ENCODE results near the gene TCAP.

DNA sequence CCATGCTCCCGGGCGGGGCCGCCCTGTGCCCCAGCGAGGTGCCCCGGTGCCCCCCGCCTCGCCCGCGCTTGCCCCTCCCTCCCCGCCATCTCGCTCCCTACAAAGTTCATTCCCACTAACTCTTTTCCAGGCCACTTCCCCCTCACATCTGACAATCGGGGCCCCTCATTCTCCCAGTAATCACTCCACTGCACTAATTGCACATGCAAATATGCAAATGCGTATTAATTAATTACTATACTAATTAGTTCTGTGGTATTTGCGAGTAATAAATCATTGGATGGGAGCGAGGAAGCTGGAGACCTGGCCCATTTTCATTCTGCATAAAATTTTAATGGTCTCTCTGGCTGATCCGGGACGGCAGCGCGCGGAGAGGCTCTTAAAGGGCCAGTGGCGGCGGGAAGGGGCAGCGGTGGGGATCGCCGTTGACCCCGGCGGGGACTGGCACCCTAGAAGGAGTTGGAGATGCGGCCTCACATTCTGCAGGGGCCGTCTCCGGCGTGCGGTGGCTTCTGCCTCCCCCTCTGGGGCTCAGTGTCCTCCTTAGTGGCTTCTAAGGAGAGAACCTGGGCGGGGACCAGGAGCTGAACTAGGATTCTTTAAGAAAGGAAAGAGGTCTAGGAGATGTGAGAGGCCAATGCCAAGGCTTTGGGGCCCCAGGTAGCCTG lies 46.8 kb upstream of the TCAP start:
- TF ChIP-seq, protein P1, sequence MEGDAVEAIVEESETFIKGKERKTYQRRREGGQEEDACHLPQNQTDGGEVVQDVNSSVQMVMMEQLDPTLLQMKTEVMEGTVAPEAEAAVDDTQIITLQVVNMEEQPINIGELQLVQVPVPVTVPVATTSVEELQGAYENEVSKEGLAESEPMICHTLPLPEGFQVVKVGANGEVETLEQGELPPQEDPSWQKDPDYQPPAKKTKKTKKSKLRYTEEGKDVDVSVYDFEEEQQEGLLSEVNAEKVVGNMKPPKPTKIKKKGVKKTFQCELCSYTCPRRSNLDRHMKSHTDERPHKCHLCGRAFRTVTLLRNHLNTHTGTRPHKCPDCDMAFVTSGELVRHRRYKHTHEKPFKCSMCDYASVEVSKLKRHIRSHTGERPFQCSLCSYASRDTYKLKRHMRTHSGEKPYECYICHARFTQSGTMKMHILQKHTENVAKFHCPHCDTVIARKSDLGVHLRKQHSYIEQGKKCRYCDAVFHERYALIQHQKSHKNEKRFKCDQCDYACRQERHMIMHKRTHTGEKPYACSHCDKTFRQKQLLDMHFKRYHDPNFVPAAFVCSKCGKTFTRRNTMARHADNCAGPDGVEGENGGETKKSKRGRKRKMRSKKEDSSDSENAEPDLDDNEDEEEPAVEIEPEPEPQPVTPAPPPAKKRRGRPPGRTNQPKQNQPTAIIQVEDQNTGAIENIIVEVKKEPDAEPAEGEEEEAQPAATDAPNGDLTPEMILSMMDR (IDR thresholded peaks at IDR 0.05; ENCODE audit: low read depth, low read length), result no peak
- TF ChIP-seq EZH2phosphoT487 (IDR thresholded peaks at IDR 0.05; ENCODE audit: low read depth), result no peak

Measured in OCI-LY3 (cell line).